Stimulated activated CD4-positive, alpha-beta T cell treated with anti-CD3 and anti-CD28 coated beads, Interleukin-1b, Interleukin-23, amount 100 ng/mL, for 24 hours (primary cell): Measurements from ENCODE around the gene SMYD3.
"Not testable (repeated sequence)": the region's sequence is repeated elsewhere in the genome, so short reads cannot be mapped to it uniquely, and the experiment has no call there.

Experiments
- DNase-seq, 4 experiments: peaks; one replicate each; pipeline ENCODE4 v3.0.0-alpha.2; 2020; ENCODE audit warnings: low read depth in 4 of 4, low spot score in 1 of 4

The SMYD3 gene

GRCh38 chr1:245752561-245752960 lies 754.5 kb downstream of the SMYD3 start:
- no peak for DNase-seq

- DNase-seq = no peak
These were observed 755.2 kb downstream of the SMYD3 start for GRCh38 chr1:245751726-245752470.

- no peak for DNase-seq
These were observed 756.0 kb downstream of the SMYD3 start for GRCh38 chr1:245751116-245751515.

GRCh38 chr1:245750261-245750660 lies 756.8 kb downstream of the SMYD3 start:
- DNase-seq = no peak

- DNase-seq = no peak
These were observed 758.0 kb downstream of the SMYD3 start for GRCh38 chr1:245749053-245749452.

- DNase-seq = no peak
These were observed 758.4 kb downstream of the SMYD3 start for GRCh38 chr1:245748646-245749045.

GRCh38 chr1:245748240-245748639 lies 758.8 kb downstream of the SMYD3 start:
- DNase-seq = no peak

- no peak for DNase-seq
These were observed 764.2 kb downstream of the SMYD3 start for GRCh38 chr1:245742896-245743295.

- DNase-seq = not testable (repeated sequence)
These were observed 766.7 kb downstream of the SMYD3 start for GRCh38 chr1:245740336-245740735.

- DNase-seq = no peak
These were observed 776.3 kb downstream of the SMYD3 start for GRCh38 chr1:245730801-245731200.

GRCh38 chr1:245728035-245728434 lies 779.0 kb downstream of the SMYD3 start:
- not testable (repeated sequence) for DNase-seq

- DNase-seq = no peak
These were observed 785.6 kb downstream of the SMYD3 start for GRCh38 chr1:245721488-245721887.

GRCh38 chr1:245718951-245719350 lies 788.1 kb downstream of the SMYD3 start:
- no peak for DNase-seq

GRCh38 chr1:245718123-245718522 lies 789.0 kb downstream of the SMYD3 start:
- no peak for DNase-seq

- no peak for DNase-seq
These were observed 789.5 kb downstream of the SMYD3 start for GRCh38 chr1:245717611-245718010.

GRCh38 chr1:245716561-245716960 lies 790.5 kb downstream of the SMYD3 start:
- no peak for DNase-seq

- DNase-seq = no peak
These were observed 791.1 kb downstream of the SMYD3 start for GRCh38 chr1:245715970-245716369.

GRCh38 chr1:245715291-245715701 lies 791.8 kb downstream of the SMYD3 start:
- DNase-seq = no peak

GRCh38 chr1:245714027-245714426 lies 793.1 kb downstream of the SMYD3 start:
- not testable (repeated sequence) for DNase-seq

- no peak for DNase-seq
These were observed 795.8 kb downstream of the SMYD3 start for GRCh38 chr1:245710961-245711903.

GRCh38 chr1:245707941-245708340 lies 799.1 kb downstream of the SMYD3 start:
- DNase-seq = no peak

GRCh38 chr1:245704765-245705164 lies 802.3 kb downstream of the SMYD3 start:
- no peak for DNase-seq
